Left colon (tissue), 2 donors: ENCODE results near the gene ELOVL5. TPM values are rescaled to one million over a fixed set of nuclear protein-coding genes. Genes with fewer than 3 reads are reported as not detected.
"Not testable (repeated sequence)": the region's sequence is repeated elsewhere in the genome, so short reads cannot be mapped to it uniquely, and the experiment has no call there.

Experiments used
- ATAC-seq: fragments of 200-7000 bp; cut with Tn5 transposase; one replicate; pipeline ENCODE4 v1.9.1; 2020; ENCODE audit warnings: mild to moderate bottlenecking, moderate library complexity
- DNase-seq, 2 donors: peaks; one replicate each; pipeline ENCODE4 v3.0.0-alpha.2; 2020
- intact Hi-C, 2 donors: fragments of 100-400 bp; cut with DNase I in 1 of 2; cut with micrococcal nuclease in 1 of 2; formaldehyde crosslinking; loops; one replicate each; pipeline versions ENCODE4 v1.11.2 to v1.14.0; 2022; cut with DNase I, micrococcal nuclease
- total RNA-seq, 2 donors: library from RNA; stranded (reverse); fragmentation: NEBNext Ultra II Directional; extraction: Animal tissue kit (Norgen Biotek cat#: 25700); gene quantifications; one replicate each; pipeline ENCODE4 v1.2.1, GENCODE V29; 2021
- donor health status: DM: no; HTN: no; CAD: no.
- donor health status: DM: yes; HTN: yes; CAD: no.

Gene ELOVL5
- total RNA-seq, 2 donors from 2014 or later, result 21.8 to 26.7 TPM

DNA sequence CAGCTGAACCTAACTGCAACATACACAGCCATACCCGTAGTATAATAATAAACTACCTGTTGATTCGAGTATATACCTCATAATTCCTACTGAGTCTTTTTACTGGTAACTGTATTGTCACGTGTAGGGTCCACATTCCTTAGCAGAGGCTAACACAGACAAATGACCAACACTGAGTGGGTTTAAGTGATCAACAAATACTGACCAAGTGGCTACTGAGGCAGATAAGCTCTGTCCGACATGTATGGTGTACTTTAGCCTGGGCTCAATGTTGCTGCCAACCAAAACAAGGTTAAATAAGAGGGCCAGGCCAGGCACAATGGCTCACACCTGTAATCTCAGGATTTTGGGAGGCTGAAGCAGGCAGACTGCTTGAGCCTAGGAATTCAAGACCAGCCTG lies 12.7 kb downstream of the ELOVL5 start:
- DNase-seq (no peak), ATAC-seq (no peak)
- intact Hi-C loops, result no loop called here

DNA sequence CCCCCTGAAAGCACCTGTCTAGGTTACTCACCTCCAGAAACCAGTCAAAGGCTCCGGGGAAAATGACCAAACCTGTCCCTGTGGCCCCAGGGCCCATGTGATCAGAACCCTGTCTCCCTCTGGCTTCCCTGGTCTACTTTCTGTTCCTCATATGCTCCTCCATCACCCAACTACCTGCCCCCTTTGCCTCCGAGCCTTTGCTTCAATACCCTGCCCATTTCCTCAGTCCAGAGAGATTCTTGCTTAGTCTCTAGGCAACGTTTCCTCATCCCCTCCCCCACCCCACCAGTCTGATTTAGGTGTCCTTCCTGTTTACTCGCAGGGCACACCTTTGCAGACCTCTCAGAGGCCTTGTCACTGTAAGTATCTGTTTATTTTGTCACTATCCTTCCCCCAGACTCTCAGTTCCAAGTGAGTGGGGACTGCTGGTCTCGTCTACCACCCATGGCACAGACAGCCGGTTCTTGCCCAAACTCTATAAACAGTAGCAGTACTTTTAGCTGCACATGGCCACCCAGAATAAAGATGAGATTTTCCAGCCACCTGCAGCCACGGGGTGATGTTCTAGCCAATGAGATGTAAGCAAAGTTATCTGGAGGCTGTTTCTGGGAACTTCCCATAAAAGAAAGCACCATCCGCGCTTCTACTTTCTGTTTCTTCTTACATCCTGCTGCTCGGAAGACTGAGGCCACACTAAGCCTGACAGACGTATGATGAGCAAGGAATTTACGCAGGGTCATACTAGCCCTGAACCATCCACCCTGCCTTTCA lies 13.3 kb downstream of the ELOVL5 start:
- intact Hi-C loops, result no loop called here
- DNase-seq (peak in 1 of 2 donors; percentile 53), ATAC-seq (peak; percentile 47)

- intact Hi-C loops, result no loop called here
- no peak for ATAC-seq
- DNase-seq, result no peak
Measured at GRCh38 chr6:53333439-53334408, 15.0 kb downstream of the ELOVL5 start.

GRCh38 chr6:53331678-53332077 lies 17.1 kb downstream of the ELOVL5 start:
- intact Hi-C loops, result no loop called here
- no peak for DNase-seq

GRCh38 chr6:53330137-53330536 lies 18.6 kb downstream of the ELOVL5 start:
- intact Hi-C loops, result no loop called here
- ATAC-seq (peak; percentile 14), DNase-seq (no peak)

More at GRCh38 chr6:53331678-53332077, 17.1 kb downstream of the ELOVL5 start:
- no peak for ATAC-seq

DNA sequence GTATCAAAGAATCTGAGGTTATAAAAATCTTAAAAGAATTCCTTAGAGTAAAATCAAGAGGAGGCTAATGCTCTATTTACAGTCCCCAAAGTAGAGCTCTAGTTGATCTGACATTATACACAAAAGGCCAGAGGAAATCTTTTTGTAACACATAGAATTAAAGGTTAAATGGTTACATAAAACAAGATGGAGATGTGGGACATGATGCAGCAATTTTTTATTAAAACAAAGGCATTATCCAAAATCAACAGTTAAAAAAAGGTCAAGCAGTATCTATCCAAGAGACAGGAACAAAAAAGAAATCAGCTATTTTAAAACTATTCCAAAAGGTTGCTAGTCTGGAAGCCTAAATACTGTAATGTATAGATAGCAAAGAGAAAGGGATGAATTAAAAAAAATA lies 20.4 kb downstream of the ELOVL5 start:
- DNase-seq (no peak), ATAC-seq (no peak)
- intact Hi-C loops, result no loop called here

DNA sequence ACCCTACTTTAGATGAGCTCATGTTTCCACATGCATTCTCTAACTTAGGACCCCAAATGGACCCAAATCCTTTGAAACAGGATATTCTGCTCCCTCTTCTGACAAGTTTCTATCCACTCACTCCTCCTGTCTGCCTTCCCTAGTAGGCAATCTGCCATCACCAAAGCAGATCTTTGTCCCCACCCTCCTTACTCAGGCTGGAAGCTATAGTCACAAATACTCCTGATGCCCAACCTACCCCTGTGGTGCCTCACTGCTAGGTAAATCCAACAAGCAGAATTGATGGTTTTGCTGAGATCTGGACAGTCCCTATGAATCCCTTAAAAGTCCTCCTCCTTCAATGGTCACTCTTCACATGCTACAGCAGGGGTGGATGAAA lies 21.7 kb downstream of the ELOVL5 start:
- DNase-seq (no peak), ATAC-seq (no peak)
- intact Hi-C loops, result no loop called here

GRCh38 chr6:53326372-53327016 lies 22.3 kb downstream of the ELOVL5 start:
- intact Hi-C loops, result no loop called here
- DNase-seq (peak in 1 of 2 donors; percentile 63), ATAC-seq (no peak)

GRCh38 chr6:53325785-53326184 lies 23.0 kb downstream of the ELOVL5 start:
- ATAC-seq, result no peak
- no peak for DNase-seq
- intact Hi-C loops, result no loop called here

DNA sequence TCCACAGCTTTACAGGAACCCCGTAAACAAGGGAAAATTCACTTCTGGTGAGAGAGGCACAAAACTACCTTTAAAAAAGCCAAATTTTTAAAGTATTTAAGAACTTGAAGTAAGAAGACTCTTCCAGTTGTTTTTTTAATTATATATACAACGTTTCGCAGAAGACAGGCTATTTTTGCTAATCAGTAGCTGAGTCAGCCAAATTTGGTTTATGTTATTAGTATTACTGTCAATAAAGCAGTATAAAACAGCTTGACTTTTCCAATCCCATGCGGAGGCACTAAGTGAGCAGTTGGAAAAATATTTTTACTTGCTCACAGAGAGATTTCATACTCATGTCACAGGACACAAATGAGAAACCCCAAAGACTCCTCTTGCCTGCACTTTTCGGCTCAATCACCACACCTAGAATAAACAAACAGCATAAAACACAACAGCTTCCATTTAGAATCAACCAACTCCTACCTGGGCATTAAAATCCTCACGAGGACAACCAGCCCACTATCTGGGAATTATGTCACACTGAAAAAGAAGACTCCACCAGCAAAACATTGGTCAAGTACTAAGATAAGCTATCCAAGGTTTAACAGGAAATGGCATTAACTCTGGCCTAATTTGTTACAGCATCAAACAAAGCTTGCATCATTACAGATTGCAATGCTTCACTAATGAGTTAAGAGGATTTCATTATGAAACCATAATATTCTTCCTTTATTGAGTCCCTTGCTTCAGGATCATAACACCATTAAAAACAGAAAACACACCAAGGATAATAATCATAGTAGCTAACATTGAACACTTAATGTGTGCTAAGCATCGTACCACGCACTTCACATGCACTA lies 26.3 kb downstream of the ELOVL5 start:
- no peak for ATAC-seq
- intact Hi-C loops, result no loop called here
- no peak for DNase-seq

DNA sequence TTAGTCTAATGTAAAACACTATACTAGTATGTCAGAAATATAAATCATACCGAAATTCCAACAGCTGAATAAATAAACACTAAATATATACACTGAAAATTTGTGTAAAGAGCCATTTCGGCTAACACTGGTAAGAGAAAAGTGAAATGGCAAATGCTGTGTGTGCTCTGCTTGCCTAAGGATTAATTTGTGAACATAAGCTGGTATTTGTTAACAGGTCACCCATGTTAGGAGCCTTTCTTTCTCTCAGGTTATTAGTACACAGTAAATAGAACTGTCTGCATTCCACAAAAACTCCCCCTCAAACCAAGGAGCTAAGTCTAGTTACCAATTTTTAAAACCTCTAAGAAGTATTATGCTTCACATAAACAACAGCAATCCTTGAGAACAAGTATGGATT lies 27.0 kb downstream of the ELOVL5 start:
- intact Hi-C loops, result no loop called here
- ATAC-seq (no peak), DNase-seq (no peak)

DNA sequence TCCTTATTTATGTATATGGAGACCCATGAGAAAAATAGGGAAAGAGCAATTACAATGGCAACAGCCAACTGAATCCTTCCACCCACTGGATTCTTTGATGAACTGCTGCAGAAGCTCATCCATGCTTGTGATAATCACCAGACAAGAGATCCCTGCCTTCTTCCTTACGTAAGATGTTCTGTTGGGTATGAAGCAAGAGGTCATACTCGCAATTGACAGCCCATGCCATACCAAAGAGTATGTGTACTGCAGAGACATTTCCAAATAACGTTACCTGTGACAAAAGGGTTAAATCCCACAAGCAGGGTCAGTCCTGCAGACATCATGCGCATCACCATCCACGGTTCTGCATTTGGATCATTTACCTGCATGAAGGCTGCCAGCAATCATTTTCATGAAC lies 27.8 kb downstream of the ELOVL5 start:
- intact Hi-C loops, result no loop called here
- ATAC-seq (no peak), DNase-seq (no peak)

DNA sequence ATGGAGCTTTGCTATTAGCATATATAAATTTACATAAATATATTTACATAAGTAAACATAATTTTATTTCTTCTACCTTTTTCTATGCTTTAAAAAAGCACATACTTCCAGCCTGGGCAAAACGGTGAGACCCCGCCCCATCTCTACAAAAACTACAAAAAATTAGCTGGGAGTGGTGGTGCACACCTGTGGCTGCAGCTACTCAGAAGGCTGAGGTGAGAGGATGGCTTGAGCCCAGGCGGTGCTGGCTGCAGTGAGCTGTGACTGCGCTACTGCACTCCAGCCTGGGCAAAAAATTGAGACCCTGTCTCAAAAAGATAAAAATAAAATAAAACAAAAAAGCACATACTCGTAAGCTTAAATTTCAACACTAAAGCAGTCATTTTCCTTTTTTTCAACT lies 30.3 kb downstream of the ELOVL5 start:
- no peak for ATAC-seq
- DNase-seq, result no peak
- intact Hi-C loops, result no loop called here

GRCh38 chr6:53317861-53318260 lies 30.9 kb downstream of the ELOVL5 start:
- DNase-seq (no peak), ATAC-seq (no peak)
- intact Hi-C loops, result no loop called here

DNA sequence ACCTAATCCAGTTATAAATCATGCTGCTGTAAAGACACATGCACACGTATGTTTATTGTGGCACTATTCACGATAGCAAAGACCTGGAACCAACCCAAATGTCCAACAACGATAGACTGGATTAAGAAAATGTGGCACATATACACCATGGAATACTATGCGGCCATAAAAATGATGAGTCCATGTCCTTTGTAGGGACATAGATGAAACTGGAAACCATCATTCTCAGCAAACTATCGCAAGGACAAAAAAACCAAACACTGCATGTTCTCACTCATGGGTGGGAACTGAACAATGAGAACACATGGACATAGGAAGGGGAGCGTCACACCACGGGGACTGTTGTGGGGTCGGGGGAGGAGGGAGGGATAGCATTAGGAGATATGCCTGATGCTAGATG lies 31.5 kb downstream of the ELOVL5 start:
- ATAC-seq, intact Hi-C loops, DNase-seq: not testable (repeated sequence)

GRCh38 chr6:53316142-53316541 lies 32.6 kb downstream of the ELOVL5 start:
- DNase-seq (no peak), ATAC-seq (no peak)
- intact Hi-C loops, result no loop called here

GRCh38 chr6:53315086-53315724 lies 33.5 kb downstream of the ELOVL5 start:
- intact Hi-C loops, result no loop called here
- ATAC-seq (no peak), DNase-seq (no peak)

- no peak for ATAC-seq
- DNase-seq, result no peak
- intact Hi-C loops, result no loop called here
Measured at GRCh38 chr6:53313784-53314400, 34.9 kb downstream of the ELOVL5 start.
